ENCODE measurements around the gene MAN2A2.

The MAN2A2 gene

GRCh38 chr15:90946941-90947576 lies 44.0 kb downstream of the MAN2A2 start:
- Histone ChIP-seq H3K27ac (ENCODE audit: insufficient read depth, low read depth, low read length, poor library complexity, severe bottlenecking) (no peak overlapping the region), H3K9me3 (ENCODE audit: control insufficient read depth, low read length) (no peaks in the 10 kb centered on the region), H3K4me3 (ENCODE audit: insufficient read depth, low read depth, low read length) (no peak overlapping the region), H3K27me3 (ENCODE audit: control insufficient read depth, insufficient read depth, low read length, poor library complexity, severe bottlenecking) (no peaks in the 10 kb centered on the region), H3K4me1 (ENCODE audit: control insufficient read depth, insufficient read depth, low read length) (no peaks in the 10 kb centered on the region), H3K36me3 (ENCODE audit: control insufficient read depth, insufficient read depth, low read length) (peaks cover 64% of the 10 kb centered on the region)
- WGBS, 2 experiments = 95 to 96% methylated on average over 8 of the region's 8 CpGs

GRCh38 chr15:90947577-90948357 lies 44.7 kb downstream of the MAN2A2 start:
- no peaks in the 10 kb centered on the region for H3K4me1 ChIP-seq (ENCODE audit: control insufficient read depth, insufficient read depth, low read length)
- no peaks in the 10 kb centered on the region for H3K27me3 ChIP-seq (ENCODE audit: control insufficient read depth, insufficient read depth, low read length, poor library complexity, severe bottlenecking)
- H3K36me3 ChIP-seq (ENCODE audit: control insufficient read depth, insufficient read depth, low read length) = peaks cover 58% of the 10 kb centered on the region
- 94 to 95% methylated on average over 18 of the region's 18 CpGs for WGBS, 2 experiments
- H3K4me3 ChIP-seq (ENCODE audit: insufficient read depth, low read depth, low read length) = no peak overlapping the region
- no peaks in the 10 kb centered on the region for H3K9me3 ChIP-seq (ENCODE audit: control insufficient read depth, low read length)
- no peak overlapping the region for H3K27ac ChIP-seq (ENCODE audit: insufficient read depth, low read depth, low read length, poor library complexity, severe bottlenecking)

- no peaks in the 10 kb centered on the region for H3K27me3 ChIP-seq (ENCODE audit: control insufficient read depth, insufficient read depth, low read length, poor library complexity, severe bottlenecking)
- no peaks in the 10 kb centered on the region for H3K4me1 ChIP-seq (ENCODE audit: control insufficient read depth, insufficient read depth, low read length)
- H3K4me3 ChIP-seq (ENCODE audit: insufficient read depth, low read depth, low read length) = no peak overlapping the region
- no peak overlapping the region for H3K27ac ChIP-seq (ENCODE audit: insufficient read depth, low read depth, low read length, poor library complexity, severe bottlenecking)
- H3K36me3 ChIP-seq (ENCODE audit: control insufficient read depth, insufficient read depth, low read length) = peaks cover 55% of the 10 kb centered on the region
- 94 to 95% methylated on average over 8 of the region's 8 CpGs for WGBS, 2 experiments
- H3K9me3 ChIP-seq (ENCODE audit: control insufficient read depth, low read length) = no peaks in the 10 kb centered on the region
Observed at GRCh38 chr15:90948506-90948905, 45.4 kb downstream of the MAN2A2 start.

GRCh38 chr15:90949979-90950675 lies 47.0 kb downstream of the MAN2A2 start:
- no peak overlapping the region for H3K27ac ChIP-seq (ENCODE audit: insufficient read depth, low read depth, low read length, poor library complexity, severe bottlenecking)
- no peaks in the 10 kb centered on the region for H3K27me3 ChIP-seq (ENCODE audit: control insufficient read depth, insufficient read depth, low read length, poor library complexity, severe bottlenecking)
- 96 to 97% methylated on average over 23 of the region's 23 CpGs for WGBS, 2 experiments
- no peak overlapping the region for H3K4me3 ChIP-seq (ENCODE audit: insufficient read depth, low read depth, low read length)
- H3K36me3 ChIP-seq (ENCODE audit: control insufficient read depth, insufficient read depth, low read length) = peaks cover 40% of the 10 kb centered on the region
- no peaks in the 10 kb centered on the region for H3K9me3 ChIP-seq (ENCODE audit: control insufficient read depth, low read length)
- no peaks in the 10 kb centered on the region for H3K4me1 ChIP-seq (ENCODE audit: control insufficient read depth, insufficient read depth, low read length)

- H3K4me3 ChIP-seq (ENCODE audit: insufficient read depth, low read depth, low read length) = no peak overlapping the region
- H3K27ac ChIP-seq (ENCODE audit: insufficient read depth, low read depth, low read length, poor library complexity, severe bottlenecking) = no peak overlapping the region
- WGBS, 2 experiments = 96 to 97% methylated on average over 6 of the region's 6 CpGs
- H3K36me3 ChIP-seq (ENCODE audit: control insufficient read depth, insufficient read depth, low read length) = peaks cover 39% of the 10 kb centered on the region
- H3K4me1 ChIP-seq (ENCODE audit: control insufficient read depth, insufficient read depth, low read length) = peaks cover under 1% of the 10 kb centered on the region
- no peaks in the 10 kb centered on the region for H3K27me3 ChIP-seq (ENCODE audit: control insufficient read depth, insufficient read depth, low read length, poor library complexity, severe bottlenecking)
- no peaks in the 10 kb centered on the region for H3K9me3 ChIP-seq (ENCODE audit: control insufficient read depth, low read length)
Observed at GRCh38 chr15:90950676-90951075, 47.6 kb downstream of the MAN2A2 start.

- Histone ChIP-seq H3K4me3 (ENCODE audit: insufficient read depth, low read depth, low read length) (no peak overlapping the region), H3K36me3 (ENCODE audit: control insufficient read depth, insufficient read depth, low read length) (peaks cover 28% of the 10 kb centered on the region), H3K4me1 (ENCODE audit: control insufficient read depth, insufficient read depth, low read length) (peaks cover 14% of the 10 kb centered on the region), H3K27me3 (ENCODE audit: control insufficient read depth, insufficient read depth, low read length, poor library complexity, severe bottlenecking) (peaks cover 12% of the 10 kb centered on the region), H3K27ac (ENCODE audit: insufficient read depth, low read depth, low read length, poor library complexity, severe bottlenecking) (no peak overlapping the region), H3K9me3 (ENCODE audit: control insufficient read depth, low read length) (no peaks in the 10 kb centered on the region)
- 94 to 95% methylated on average over 14 of the region's 14 CpGs for WGBS, 2 experiments
Observed at GRCh38 chr15:90952901-90953677, 50.0 kb downstream of the MAN2A2 start.

GRCh38 chr15:90953947-90954711 lies 51.0 kb downstream of the MAN2A2 start:
- WGBS, 2 experiments = 78 to 80% methylated on average over 16 of the region's 16 CpGs

GRCh38 chr15:90954712-90955623 lies 51.9 kb downstream of the MAN2A2 start, which contains the start of gene RCCD1:
RCCD1 (plus strand) TSS chr15:90954884; CDS start chr15:90956735, 1,851 bp downstream.
- peak within 1 kb of the TSS; percentile 78 for H3K4me3 ChIP-seq (ENCODE audit: insufficient read depth, low read depth, low read length)
- peaks cover 12% of the 10 kb centered on the region for H3K27me3 ChIP-seq (ENCODE audit: control insufficient read depth, insufficient read depth, low read length, poor library complexity, severe bottlenecking)
- 3% methylated on average over 69 of the region's 69 CpGs for WGBS, 2 experiments
- peaks cover 15% of the 10 kb centered on the region for H3K36me3 ChIP-seq (ENCODE audit: control insufficient read depth, insufficient read depth, low read length)
- H3K9me3 ChIP-seq (ENCODE audit: control insufficient read depth, low read length) = no peaks in the 10 kb centered on the region
- peaks cover 14% of the 10 kb centered on the region for H3K4me1 ChIP-seq (ENCODE audit: control insufficient read depth, insufficient read depth, low read length)
- H3K27ac ChIP-seq (ENCODE audit: insufficient read depth, low read depth, low read length, poor library complexity, severe bottlenecking) = peak within 1 kb of the TSS; percentile 88

More at GRCh38 chr15:90953947-90954711, 51.0 kb downstream of the MAN2A2 start:
- Histone ChIP-seq H3K36me3 (ENCODE audit: control insufficient read depth, insufficient read depth, low read length) (peaks cover 23% of the 10 kb centered on the region), H3K27ac (ENCODE audit: insufficient read depth, low read depth, low read length, poor library complexity, severe bottlenecking) (no peak overlapping the region), H3K9me3 (ENCODE audit: control insufficient read depth, low read length) (no peaks in the 10 kb centered on the region), H3K4me3 (ENCODE audit: insufficient read depth, low read depth, low read length) (no peak overlapping the region), H3K4me1 (ENCODE audit: control insufficient read depth, insufficient read depth, low read length) (peaks cover 14% of the 10 kb centered on the region), H3K27me3 (ENCODE audit: control insufficient read depth, insufficient read depth, low read length, poor library complexity, severe bottlenecking) (peaks cover 12% of the 10 kb centered on the region)
